Brain pericyte (primary cell): ENCODE measurements around the gene FOXC1.

Experiments
- DNase-seq: peaks from one replicate; pipeline ENCODE4 v3.0.0-alpha.2; 2012; ENCODE audit warnings: low read depth, low spot score

The FOXC1 gene

GRCh38 chr6:1623769-1624057, 14.0 kb downstream of the FOXC1 start:
- no peak for DNase-seq

GRCh38 chr6:1624058-1624850, 14.5 kb downstream of the FOXC1 start:
- DNase-seq = no peak

- DNase-seq = no peak
Measured at GRCh38 chr6:1624851-1625781, 15.4 kb downstream of the FOXC1 start.

- DNase-seq = no peak
Measured at GRCh38 chr6:1625794-1626435, 16.2 kb downstream of the FOXC1 start.

GRCh38 chr6:1626481-1626880, 16.8 kb downstream of the FOXC1 start:
- DNase-seq = no peak

- no peak for DNase-seq
Measured at GRCh38 chr6:1627827-1628560, 18.3 kb downstream of the FOXC1 start.

- no peak for DNase-seq
Measured at GRCh38 chr6:1629316-1629715, 19.6 kb downstream of the FOXC1 start.

GRCh38 chr6:1630212-1630770, 20.6 kb downstream of the FOXC1 start:
- DNase-seq = no peak

GRCh38 chr6:1630771-1631217, 21.1 kb downstream of the FOXC1 start:
- no peak for DNase-seq

- no peak for DNase-seq
Measured at GRCh38 chr6:1631251-1631650, 21.5 kb downstream of the FOXC1 start.

GRCh38 chr6:1633366-1634021, 23.8 kb downstream of the FOXC1 start:
- no peak for DNase-seq

GRCh38 chr6:1634081-1634480, 24.4 kb downstream of the FOXC1 start:
- DNase-seq = no peak

GRCh38 chr6:1635305-1636010, 25.7 kb downstream of the FOXC1 start:
- no peak for DNase-seq

GRCh38 chr6:1636272-1636825, 26.6 kb downstream of the FOXC1 start:
- no peak for DNase-seq

GRCh38 chr6:1636971-1637871, 27.5 kb downstream of the FOXC1 start:
- DNase-seq = no peak

- no peak for DNase-seq
Measured at GRCh38 chr6:1639430-1639829, 29.7 kb downstream of the FOXC1 start.

GRCh38 chr6:1640476-1640875, 30.8 kb downstream of the FOXC1 start:
- no peak for DNase-seq

GRCh38 chr6:1641343-1641885, 31.7 kb downstream of the FOXC1 start:
- DNase-seq = no peak
